Activated CD4-positive, alpha-beta T cell treated with anti-CD3 and anti-CD28 coated beads, Interleukin-2, amount 10 ng/mL, durations not matched to agents 7 days and 5 days (primary cell): ENCODE measurements around the gene NAT9. TPM values are rescaled to one million over a fixed set of nuclear protein-coding genes. Genes with fewer than 3 reads are reported as not detected.

Experiments used
- CTCF ChIA-PET: fragments of 350-600 bp; sonication (Branson Sonifier 250); formaldehyde crosslinking; loops from one replicate; lab custom pipeline; 2021; ENCODE audit warnings: antibody characterized with exemption; lab: Charles Lee
- POLR2A ChIA-PET: fragments of 350-600 bp; sonication (Branson Sonifier 250); formaldehyde crosslinking; loops from one replicate; lab custom pipeline; 2021; ENCODE audit warnings: antibody characterized with exemption; lab: Charles Lee
- DNase-seq: peaks from one replicate; pipeline ENCODE4 v3.0.0-alpha.2; 2020
- H3K27ac Mint-ChIP-seq: one replicate; pipeline ENCODE4 v1.8.0; 2021; ENCODE audit warnings: mild to moderate bottlenecking, moderate library complexity, mixed read lengths
- H3K27me3 Mint-ChIP-seq: one replicate; pipeline ENCODE4 v1.8.0; 2021; ENCODE audit warnings: mixed read lengths
- H3K36me3 Mint-ChIP-seq: one replicate; pipeline ENCODE4 v1.8.0; 2021; ENCODE audit warnings: low read depth, mixed read lengths
- H3K4me1 Mint-ChIP-seq: one replicate; pipeline ENCODE4 v1.8.0; 2021; ENCODE audit warnings: mixed read lengths
- H3K4me3 Mint-ChIP-seq: one replicate; pipeline ENCODE4 v1.8.0; 2021; ENCODE audit warnings: mild to moderate bottlenecking, moderate library complexity, mixed read lengths
- H3K9me3 Mint-ChIP-seq: one replicate; pipeline ENCODE4 v1.8.0; 2021; ENCODE audit warnings: mixed read lengths
- total RNA-seq, 2 experiments: library from RNA; stranded (reverse); gene quantifications; one replicate each; pipeline ENCODE4 v1.2.3, GENCODE V29; 2021

Gene NAT9
- total RNA-seq, 2 experiments from 2014 or later: 28.6 to 34.4 TPM

DNA sequence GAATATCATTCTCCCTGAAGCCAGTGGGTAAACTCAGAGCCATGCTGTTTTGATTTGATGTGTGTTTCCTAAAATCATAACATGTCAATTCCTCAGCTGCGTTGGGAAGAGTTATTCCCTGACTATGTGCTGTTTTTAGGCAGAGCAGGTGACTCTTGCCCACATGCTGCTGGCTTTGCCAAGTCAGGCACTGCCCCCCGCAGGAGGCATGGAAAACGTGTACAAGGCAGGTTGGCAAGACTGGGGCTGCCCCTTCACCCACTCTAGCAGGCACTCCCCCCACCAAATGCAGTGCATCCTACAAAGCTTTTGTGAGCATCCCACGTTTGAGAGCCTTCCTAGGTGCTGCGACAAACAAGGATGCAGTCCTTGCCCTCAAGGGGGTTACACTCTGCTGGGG lies 38.3 kb upstream of the NAT9 start:
- Mint-ChIP-seq H3K36me3 (peaks cover under 1% of the 10 kb centered on the region), H3K4me3 (no peak overlapping the region), H3K9me3 (no peaks in the 10 kb centered on the region), H3K4me1 (peaks cover 13% of the 10 kb centered on the region), H3K27ac (no peak overlapping the region), H3K27me3 (no peaks in the 10 kb centered on the region)
- ChIA-PET CTCF (no interaction called here), POLR2A (no interaction called here)
- no peak for DNase-seq

DNA sequence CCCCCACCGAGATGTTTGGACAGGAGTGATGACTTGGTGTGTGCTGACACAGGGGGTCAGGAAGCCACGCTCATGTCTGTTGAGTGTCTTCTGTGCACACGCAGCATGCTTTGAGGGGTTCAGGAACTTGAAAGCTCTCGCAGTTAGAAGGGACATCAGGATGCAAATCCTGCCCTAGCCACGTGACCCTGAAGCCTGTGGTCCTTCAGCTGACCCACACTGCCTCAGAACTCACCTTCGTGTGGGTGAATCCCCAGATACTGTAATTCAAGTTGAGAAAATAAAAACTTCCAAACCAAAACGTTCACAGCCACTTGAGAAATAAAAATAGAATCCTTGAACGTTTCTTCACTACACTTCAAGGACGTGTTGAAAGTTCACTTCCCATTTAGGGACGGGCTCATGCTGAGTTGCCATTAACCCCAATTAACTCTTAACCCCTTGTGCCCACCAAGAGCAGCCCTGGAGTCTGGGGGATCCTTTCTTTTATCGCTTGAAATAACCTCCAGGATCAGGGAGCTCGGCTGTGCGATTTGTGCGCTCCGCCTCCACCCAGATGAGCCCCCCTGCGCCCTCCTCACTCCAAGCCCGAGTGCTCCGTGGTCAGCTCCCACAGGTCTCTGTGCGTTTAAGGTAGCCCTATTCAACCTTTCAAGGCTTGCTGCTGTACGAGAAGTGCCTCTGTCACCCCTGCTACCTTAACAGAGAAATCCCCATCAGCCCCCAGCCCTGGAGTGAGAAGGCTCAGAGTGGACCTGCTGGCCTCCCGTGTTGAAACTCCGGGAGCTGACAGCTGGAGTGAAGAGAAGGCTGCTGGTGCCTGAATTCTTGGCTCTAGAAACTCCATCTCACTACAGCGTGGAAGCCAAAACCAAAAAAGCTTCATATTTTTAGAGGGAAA lies 36.2 kb upstream of the NAT9 start:
- H3K27me3 Mint-ChIP-seq: no peaks in the 10 kb centered on the region
- no peaks in the 10 kb centered on the region for H3K36me3 Mint-ChIP-seq
- ChIA-PET POLR2A (interaction anchor here (0.6 kb wide), 1 partner anchor 60 kb away, joined by 3 read pairs; no protein-coding TSS in a partner anchor), CTCF (interaction anchor here (0.6 to 1.4 kb wide), 5 partner anchors 46 to 1245 kb away, joined by 3 to 4 read pairs (median 3); no protein-coding TSS in a partner anchor)
- H3K4me1 Mint-ChIP-seq: peaks cover 13% of the 10 kb centered on the region
- DNase-seq: no peak
- no peak overlapping the region for H3K27ac Mint-ChIP-seq
- H3K4me3 Mint-ChIP-seq: no peak overlapping the region
- H3K9me3 Mint-ChIP-seq: no peaks in the 10 kb centered on the region

DNA sequence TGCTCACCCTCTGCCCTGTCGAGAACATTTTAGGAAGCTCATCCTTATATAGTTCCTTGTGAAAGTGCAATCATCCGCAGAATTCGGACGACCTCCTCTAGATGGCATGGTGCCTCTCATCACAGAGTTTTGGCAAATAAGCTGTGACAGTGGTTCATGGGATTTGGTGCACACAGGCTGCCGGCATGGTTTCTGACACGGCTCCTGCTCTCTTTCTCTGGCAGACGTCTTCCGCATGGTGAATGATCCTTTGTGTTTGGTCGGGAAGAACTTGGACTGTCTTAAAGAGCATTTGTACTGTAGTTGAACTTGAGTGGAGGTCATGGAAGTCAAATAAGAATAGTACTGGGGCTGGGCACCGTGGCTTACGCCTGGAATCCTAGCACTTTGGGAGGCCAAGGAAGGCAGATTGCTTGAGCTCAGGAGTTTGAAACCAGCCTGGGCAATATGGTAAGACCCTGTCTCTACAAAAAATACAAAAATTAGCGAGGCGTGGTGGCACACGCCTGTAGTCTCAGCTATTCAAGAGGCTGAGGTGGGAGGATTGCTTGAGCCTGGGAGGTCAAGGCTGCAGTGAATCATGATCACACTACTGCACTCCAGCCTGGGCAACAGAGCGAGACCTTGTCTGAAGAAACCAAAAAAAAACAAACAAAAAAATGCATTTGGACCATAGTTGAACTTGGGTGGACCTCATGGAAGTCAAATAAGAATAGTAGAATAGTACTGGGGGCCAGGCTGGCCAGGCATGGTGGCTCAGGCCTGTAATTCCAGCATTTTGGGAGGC lies 34.7 kb upstream of the NAT9 start:
- no peak for DNase-seq
- CTCF ChIA-PET: interaction anchor here (0.7 to 3.0 kb wide), 3 partner anchors 20 to 68 kb away, joined by 3 to 19 read pairs (median 3); no protein-coding TSS in a partner anchor
- Mint-ChIP-seq H3K36me3 (no peaks in the 10 kb centered on the region), H3K4me3 (no peak overlapping the region), H3K27me3 (no peaks in the 10 kb centered on the region), H3K9me3 (no peaks in the 10 kb centered on the region), H3K4me1 (peaks cover 11% of the 10 kb centered on the region), H3K27ac (no peak overlapping the region)
- POLR2A ChIA-PET: no interaction called here

DNA sequence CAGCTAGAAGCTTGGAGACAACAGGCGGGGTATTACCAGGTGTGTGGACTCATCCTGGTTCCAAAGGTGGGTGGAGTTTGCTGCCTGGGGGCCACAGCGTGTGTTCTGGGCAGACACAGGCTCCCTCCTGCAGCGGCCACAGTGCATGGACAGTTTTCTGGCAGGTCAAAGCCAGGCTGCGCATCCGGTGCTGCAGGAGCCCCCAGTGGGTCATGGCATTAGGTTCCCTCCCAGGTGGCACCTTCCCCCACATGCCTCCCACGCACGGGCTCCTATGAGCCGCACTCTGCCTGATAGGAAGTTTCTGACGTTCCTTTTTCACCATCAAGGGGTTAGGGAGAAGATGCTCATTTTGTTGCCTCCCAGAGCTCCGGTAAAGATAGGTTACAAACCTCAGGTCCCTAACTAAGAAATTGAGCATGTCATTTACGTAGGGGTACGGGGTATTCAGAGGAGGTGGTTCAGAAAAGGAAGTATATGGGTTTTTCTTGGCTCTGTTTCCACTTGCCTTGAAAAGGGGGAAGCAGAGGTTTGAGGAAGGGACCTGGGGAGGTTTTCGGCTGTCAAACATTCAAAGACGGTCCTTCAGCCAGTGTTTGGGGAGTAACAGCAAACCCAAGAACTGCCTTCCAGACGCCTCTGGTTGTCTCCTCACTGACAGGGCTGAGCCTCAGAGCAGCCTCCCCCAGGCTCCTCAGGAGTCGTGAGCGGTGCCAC lies 32.7 kb upstream of the NAT9 start:
- Mint-ChIP-seq H3K9me3 (no peaks in the 10 kb centered on the region), H3K4me1 (no peaks in the 10 kb centered on the region), H3K4me3 (no peak overlapping the region), H3K27me3 (no peaks in the 10 kb centered on the region), H3K36me3 (no peaks in the 10 kb centered on the region), H3K27ac (no peak overlapping the region)
- DNase-seq: no peak
- CTCF ChIA-PET: interaction anchor here (3.0 kb wide), 1 partner anchor 18 kb away, joined by 19 read pairs; no protein-coding TSS in a partner anchor
- POLR2A ChIA-PET: no interaction called here

DNA sequence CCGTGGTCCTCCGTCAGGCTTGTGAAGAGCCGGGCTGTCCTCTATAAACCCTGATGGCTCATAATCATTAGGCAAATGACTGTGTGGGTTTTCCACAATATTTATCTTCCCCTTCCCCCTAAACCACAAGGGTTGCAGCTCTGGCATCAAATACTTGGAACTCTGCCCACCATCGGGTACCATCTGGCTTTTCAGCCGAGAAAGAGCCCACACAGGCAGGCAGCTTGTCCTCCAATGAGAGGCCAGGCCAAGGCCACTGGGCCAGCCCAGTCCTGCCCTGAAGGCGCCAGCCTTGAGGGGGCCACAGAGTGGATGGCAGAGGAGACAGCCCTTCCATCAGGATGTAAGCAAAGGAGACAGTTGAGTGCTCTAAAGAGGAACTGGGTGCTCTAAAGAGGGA lies 31.8 kb upstream of the NAT9 start:
- Mint-ChIP-seq H3K4me3 (no peak overlapping the region), H3K9me3 (no peaks in the 10 kb centered on the region), H3K27ac (no peak overlapping the region), H3K36me3 (no peaks in the 10 kb centered on the region), H3K27me3 (no peaks in the 10 kb centered on the region), H3K4me1 (no peaks in the 10 kb centered on the region)
- CTCF ChIA-PET: interaction anchor here (0.6 to 3.0 kb wide), 2 partner anchors 17 to 24 kb away, joined by 5 to 19 read pairs; no protein-coding TSS in a partner anchor
- POLR2A ChIA-PET: no interaction called here
- DNase-seq: no peak

DNA sequence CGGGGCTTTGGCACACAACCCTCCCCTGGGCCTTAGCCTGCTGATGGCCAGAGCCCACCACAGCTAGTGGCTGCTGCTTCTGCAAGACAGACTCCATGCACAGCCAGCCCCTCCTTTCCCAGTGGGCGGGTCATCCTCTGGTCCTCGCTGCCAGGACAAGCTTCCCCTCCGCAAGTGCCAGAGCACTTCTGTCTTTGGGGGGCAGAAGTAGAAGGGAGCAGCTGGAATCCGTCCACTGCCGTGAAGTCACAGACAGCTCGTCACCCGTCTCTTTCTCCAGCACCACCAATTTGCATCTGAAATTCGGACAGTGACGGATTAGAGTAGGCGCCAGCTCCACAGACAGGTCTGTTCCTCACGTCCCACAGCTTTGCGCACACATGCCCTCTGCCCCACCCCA lies 31.3 kb upstream of the NAT9 start:
- Mint-ChIP-seq H3K27me3 (no peaks in the 10 kb centered on the region), H3K9me3 (no peaks in the 10 kb centered on the region), H3K4me1 (no peaks in the 10 kb centered on the region), H3K27ac (no peak overlapping the region), H3K4me3 (no peak overlapping the region), H3K36me3 (no peaks in the 10 kb centered on the region)
- CTCF ChIA-PET: interaction anchor here (2.6 to 3.0 kb wide), 2 partner anchors 16 kb away, joined by 15 to 19 read pairs; no protein-coding TSS in a partner anchor
- DNase-seq: no peak
- POLR2A ChIA-PET: no interaction called here

DNA sequence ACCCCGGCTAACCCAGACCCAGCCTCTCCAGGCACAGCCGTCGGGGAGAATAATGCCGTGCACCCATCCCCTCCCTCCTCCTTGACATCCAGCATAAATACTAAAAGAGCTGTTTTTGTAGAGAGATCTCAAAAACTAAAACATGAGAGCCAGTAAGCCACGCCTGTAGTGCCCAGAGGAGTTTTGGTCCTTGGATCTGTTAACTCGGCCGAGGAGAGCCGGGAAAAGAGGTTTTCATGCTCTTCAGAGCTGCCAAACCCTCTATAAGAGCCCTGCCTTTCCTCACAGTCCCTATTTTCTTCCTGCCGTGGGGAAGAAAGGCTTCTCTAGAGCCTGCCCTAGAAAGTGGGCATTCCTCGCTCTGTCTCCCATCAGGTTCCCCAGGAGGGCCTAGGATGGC lies 30.2 kb upstream of the NAT9 start:
- ChIA-PET CTCF (interaction anchor here (1.3 to 2.6 kb wide), 3 partner anchors 14 to 61 kb away, joined by 3 to 15 read pairs (median 4); no protein-coding TSS in a partner anchor), POLR2A (no interaction called here)
- no peaks in the 10 kb centered on the region for H3K4me1 Mint-ChIP-seq
- peaks cover 5% of the 10 kb centered on the region for H3K36me3 Mint-ChIP-seq
- no peaks in the 10 kb centered on the region for H3K9me3 Mint-ChIP-seq
- H3K27ac Mint-ChIP-seq: no peak overlapping the region
- DNase-seq: no peak
- H3K27me3 Mint-ChIP-seq: no peaks in the 10 kb centered on the region
- H3K4me3 Mint-ChIP-seq: no peak overlapping the region

DNA sequence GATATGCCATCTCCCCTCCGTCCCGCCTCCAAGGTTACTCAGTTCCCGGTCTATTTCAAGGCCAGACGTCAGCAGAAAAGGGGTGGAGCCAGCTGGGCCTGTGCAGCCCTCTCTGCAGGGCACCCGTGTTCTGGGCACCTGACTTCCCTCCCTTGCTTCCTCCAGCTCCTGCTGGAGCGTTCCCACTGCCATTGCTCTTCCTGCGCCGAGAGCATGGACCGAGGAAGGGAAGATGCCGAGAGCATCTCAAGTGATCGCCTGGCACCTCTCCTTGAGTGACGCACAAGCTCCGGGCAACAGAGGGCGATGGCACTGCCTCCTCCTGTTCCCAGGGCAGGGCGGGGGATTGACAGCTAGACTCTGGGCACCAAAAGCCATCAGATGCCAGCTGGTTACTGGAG lies 29.4 kb upstream of the NAT9 start:
- DNase-seq: no peak
- ChIA-PET CTCF (interaction anchor here (1.3 to 2.6 kb wide), 3 partner anchors 14 to 60 kb away, joined by 3 to 15 read pairs (median 4); no protein-coding TSS in a partner anchor), POLR2A (no interaction called here)
- Mint-ChIP-seq H3K9me3 (no peaks in the 10 kb centered on the region), H3K27ac (no peak overlapping the region), H3K4me1 (no peaks in the 10 kb centered on the region), H3K36me3 (peaks cover 6% of the 10 kb centered on the region), H3K4me3 (no peak overlapping the region), H3K27me3 (no peaks in the 10 kb centered on the region)

DNA sequence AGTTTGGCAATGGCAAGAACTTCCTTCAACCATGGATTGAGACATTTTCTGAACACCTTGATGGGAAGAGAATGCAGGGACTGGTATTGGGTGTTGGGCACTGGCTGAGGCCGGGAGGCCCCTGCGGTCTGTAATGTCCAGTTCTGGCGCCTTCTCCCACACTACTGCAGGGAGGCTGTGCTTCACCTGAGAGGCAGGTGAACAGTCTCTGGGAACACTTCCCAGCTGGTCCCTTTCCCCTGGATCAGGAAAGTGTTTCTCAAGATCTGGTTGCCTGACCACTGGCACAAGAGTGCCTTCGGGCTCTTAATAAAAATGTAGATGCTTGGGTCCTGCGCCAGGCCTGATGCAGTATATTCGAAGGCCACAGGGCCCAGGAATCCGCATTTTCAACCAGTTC lies 28.5 kb upstream of the NAT9 start:
- no peak for DNase-seq
- peaks cover 8% of the 10 kb centered on the region for H3K36me3 Mint-ChIP-seq
- CTCF ChIA-PET: no interaction called here

DNA sequence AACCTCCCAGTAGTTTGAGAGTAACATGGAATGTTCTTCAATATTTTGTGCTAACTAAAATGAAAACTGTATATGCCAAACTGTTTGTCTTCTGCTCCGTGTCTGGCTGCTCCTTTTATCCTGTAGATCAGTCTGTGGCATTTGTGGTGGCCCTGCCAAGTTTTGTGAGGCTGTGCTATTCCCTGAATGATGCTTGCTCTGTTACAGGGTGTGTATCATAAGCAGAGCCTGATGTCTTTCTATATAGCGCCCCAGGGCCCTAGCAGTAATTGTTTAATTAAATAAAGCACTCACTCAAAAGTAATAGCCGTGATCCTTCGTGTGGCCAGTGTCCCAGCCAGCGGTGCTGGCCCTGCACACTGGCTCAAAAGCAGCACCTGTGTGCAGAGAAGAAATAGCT lies 27.8 kb upstream of the NAT9 start:
- POLR2A ChIA-PET: no interaction called here
- Mint-ChIP-seq H3K9me3 (no peaks in the 10 kb centered on the region), H3K4me1 (no peaks in the 10 kb centered on the region), H3K4me3 (no peak overlapping the region), H3K36me3 (peaks cover 8% of the 10 kb centered on the region), H3K27ac (no peak overlapping the region), H3K27me3 (no peaks in the 10 kb centered on the region)
- CTCF ChIA-PET: no interaction called here
- DNase-seq: no peak

More for the DNA sequence above, 28.5 kb upstream of the NAT9 start:
- H3K4me1 Mint-ChIP-seq: no peaks in the 10 kb centered on the region
- POLR2A ChIA-PET: no interaction called here
- no peak overlapping the region for H3K27ac Mint-ChIP-seq
- no peaks in the 10 kb centered on the region for H3K9me3 Mint-ChIP-seq
- H3K4me3 Mint-ChIP-seq: no peak overlapping the region
- no peaks in the 10 kb centered on the region for H3K27me3 Mint-ChIP-seq

DNA sequence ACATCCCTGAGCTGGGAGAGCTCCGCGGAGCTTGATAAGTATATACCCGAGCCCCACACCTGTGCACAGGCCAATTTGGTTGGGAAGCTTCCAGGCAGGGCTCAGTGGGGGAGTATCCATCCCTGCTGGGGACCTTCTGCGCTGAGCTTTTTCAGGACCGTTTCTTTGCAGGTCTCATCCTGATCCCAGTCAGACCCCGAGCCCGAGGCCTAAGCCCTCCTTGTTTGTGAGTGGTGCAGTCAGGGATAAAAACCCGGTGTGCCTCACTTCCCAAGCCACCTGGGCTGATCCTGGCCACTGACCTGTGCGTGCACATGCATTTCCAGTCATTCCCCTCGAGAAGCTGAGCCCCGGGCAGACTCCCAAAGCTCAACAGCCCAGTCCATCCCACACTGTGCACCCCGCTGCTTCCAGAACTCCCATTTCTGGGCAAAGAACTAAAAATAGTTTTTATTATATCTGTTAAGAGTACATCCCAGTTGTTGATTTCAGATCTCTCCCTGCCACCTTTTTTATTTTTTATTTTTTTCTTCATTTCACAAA lies 27.3 kb upstream of the NAT9 start:
- DNase-seq: no peak
- ChIA-PET CTCF (no interaction called here), POLR2A (no interaction called here)
- Mint-ChIP-seq H3K4me1 (no peaks in the 10 kb centered on the region), H3K27ac (no peak overlapping the region), H3K4me3 (no peak overlapping the region), H3K36me3 (peaks cover 8% of the 10 kb centered on the region), H3K9me3 (no peaks in the 10 kb centered on the region), H3K27me3 (no peaks in the 10 kb centered on the region)

DNA sequence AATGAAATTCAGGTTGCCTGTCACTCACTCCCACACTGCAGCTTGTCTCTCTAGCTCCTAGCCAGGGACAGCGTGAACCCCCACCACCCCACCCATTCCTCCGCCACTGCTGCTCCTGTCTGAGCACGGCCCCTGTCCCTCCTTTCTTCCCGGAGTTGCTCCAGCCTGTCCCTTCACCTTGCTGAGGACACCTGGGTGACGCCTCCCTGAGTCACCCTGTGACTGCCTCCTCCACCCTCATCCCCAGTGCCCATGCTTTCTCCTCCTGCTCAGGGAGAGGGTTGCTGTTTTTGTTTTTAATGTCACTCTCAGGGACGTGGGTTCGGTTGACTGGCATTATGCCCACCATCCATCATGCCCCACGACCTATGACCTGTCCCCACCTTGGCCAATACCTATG lies 25.8 kb upstream of the NAT9 start:
- H3K36me3 Mint-ChIP-seq: peaks cover 10% of the 10 kb centered on the region
- no peaks in the 10 kb centered on the region for H3K9me3 Mint-ChIP-seq
- POLR2A ChIA-PET: no interaction called here
- no peak for DNase-seq
- no peaks in the 10 kb centered on the region for H3K27me3 Mint-ChIP-seq
- no peak overlapping the region for H3K27ac Mint-ChIP-seq
- peaks cover 2% of the 10 kb centered on the region for H3K4me1 Mint-ChIP-seq
- CTCF ChIA-PET: interaction anchor here (0.5 to 0.7 kb wide), 2 partner anchors 64 to 167 kb away, joined by 3 read pairs; no protein-coding TSS in a partner anchor
- no peak overlapping the region for H3K4me3 Mint-ChIP-seq
